ENCODE measurements around the gene LPIN1. TPM values are rescaled to one million over a fixed set of nuclear protein-coding genes. Genes with fewer than 3 reads are reported as not detected.

LPIN1 gene
- total RNA-seq, 1 donor from 2014 or later = 13.8 TPM

GRCh38 chr2:11745613-11746375 is 638 bp upstream of the LPIN1 start:
- intact Hi-C loops (cut with DNase I) = loop anchor here (2.0 to 10.0 kb wide), 6 partner anchors 33 to 969 kb away; partner anchors contain the start of genes PDIA6, SLC66A3 and TRIB2
- no peak for DNase-seq (ENCODE audit: low spot score in 2 of 2)
- H3K4me1 ChIP-seq = peaks cover 4 to 30% of the 10 kb centered on the region in 2 donors

GRCh38 chr2:11746807-11747459 is 501 bp downstream of the LPIN1 start:
- H3K9me3 ChIP-seq = no peaks in the 10 kb centered on the region
- no peaks in the 10 kb centered on the region for H3K36me3 ChIP-seq
- no peak for DNase-seq (ENCODE audit: low spot score in 2 of 2)
- H3K4me1 ChIP-seq = peaks cover 4 to 30% of the 10 kb centered on the region in 2 donors
- H3K27me3 ChIP-seq = no peaks in the 10 kb centered on the region
- peak overlapping the region; percentile 90 to 94 for H3K4me3 ChIP-seq
- intact Hi-C loops (cut with DNase I) = loop anchor here (2.0 to 10.0 kb wide), 4 partner anchors 32 to 968 kb away; partner anchors contain the start of genes PDIA6, SLC66A3 and TRIB2
- peak overlapping the region; percentile 72 to 93 for H3K27ac ChIP-seq
- TF ChIP-seq CTCF (IDR thresholded peaks at IDR 0.05) = no peak

More at GRCh38 chr2:11745613-11746375, 638 bp upstream of the LPIN1 start:
- Histone ChIP-seq H3K4me3 (peak overlapping the region; percentile 90 to 94), H3K9me3 (no peaks in the 10 kb centered on the region), H3K27ac (peak overlapping the region; percentile 72 to 93), H3K36me3 (no peaks in the 10 kb centered on the region), H3K27me3 (no peaks in the 10 kb centered on the region)
- no peak for TF ChIP-seq CTCF (IDR thresholded peaks at IDR 0.05)

GRCh38 chr2:11748018-11748860 is 1.8 kb downstream of the LPIN1 start:
- H3K36me3 ChIP-seq = no peaks in the 10 kb centered on the region
- H3K27me3 ChIP-seq = no peaks in the 10 kb centered on the region
- H3K27ac ChIP-seq = no peak overlapping the region
- intact Hi-C loops (cut with DNase I) = loop anchor here (10.0 kb wide), 2 partner anchors 593 to 967 kb away; partner anchors contain the start of genes SLC66A3 and TRIB2
- H3K4me1 ChIP-seq = peaks cover 4 to 32% of the 10 kb centered on the region in 2 donors
- no peaks in the 10 kb centered on the region for H3K9me3 ChIP-seq
- no peak for TF ChIP-seq CTCF (IDR thresholded peaks at IDR 0.05)
- DNase-seq (ENCODE audit: low spot score in 2 of 2) = no peak
- H3K4me3 ChIP-seq = peak overlapping the region; percentile 90 to 94

GRCh38 chr2:11748861-11749645 is 2.6 kb downstream of the LPIN1 start:
- Histone ChIP-seq H3K36me3 (no peaks in the 10 kb centered on the region), H3K4me1 (peaks cover 4 to 40% of the 10 kb centered on the region in 2 donors), H3K27me3 (no peaks in the 10 kb centered on the region), H3K4me3 (no peak overlapping the region), H3K9me3 (no peaks in the 10 kb centered on the region), H3K27ac (no peak overlapping the region)
- DNase-seq (ENCODE audit: low spot score in 2 of 2) = no peak
- no peak for TF ChIP-seq CTCF (IDR thresholded peaks at IDR 0.05)
- intact Hi-C loops (cut with DNase I) = loop anchor here (10.0 kb wide), 2 partner anchors 594 to 966 kb away; partner anchors contain the start of genes SLC66A3 and TRIB2

All from ascending aorta (tissue), 2 donors.